Measurements from ENCODE around the gene ZBTB20. TPM values are rescaled to one million over a fixed set of nuclear protein-coding genes. Genes with fewer than 3 reads are reported as not detected.

Gene ZBTB20
- total and polyA plus RNA-seq, 7 donors: under 0.01 to 113 (median 58.6) TPM

DNA sequence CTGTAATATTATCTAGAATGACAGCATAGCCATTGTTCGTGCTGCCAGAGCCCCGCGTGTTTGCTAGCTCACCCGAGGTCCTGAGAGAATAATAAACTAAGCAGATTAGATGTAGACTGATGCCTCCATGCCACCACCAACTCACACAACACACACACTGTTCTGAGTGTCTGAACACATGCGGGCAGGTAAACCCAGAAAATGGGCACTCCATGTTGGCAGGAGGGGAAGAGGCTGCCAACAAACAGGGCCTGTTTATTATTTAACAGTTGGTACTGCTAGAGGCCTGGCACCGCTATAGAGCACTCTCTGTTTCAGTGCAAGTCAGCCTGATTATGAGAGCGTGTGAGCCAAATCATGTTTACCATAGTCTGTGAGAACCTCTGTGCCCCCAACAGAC lies 299.0 kb downstream of the ZBTB20 start:
- H3K27ac ChIP-seq: peak overlapping the region; percentile 50 to 62 (median 57)

DNA sequence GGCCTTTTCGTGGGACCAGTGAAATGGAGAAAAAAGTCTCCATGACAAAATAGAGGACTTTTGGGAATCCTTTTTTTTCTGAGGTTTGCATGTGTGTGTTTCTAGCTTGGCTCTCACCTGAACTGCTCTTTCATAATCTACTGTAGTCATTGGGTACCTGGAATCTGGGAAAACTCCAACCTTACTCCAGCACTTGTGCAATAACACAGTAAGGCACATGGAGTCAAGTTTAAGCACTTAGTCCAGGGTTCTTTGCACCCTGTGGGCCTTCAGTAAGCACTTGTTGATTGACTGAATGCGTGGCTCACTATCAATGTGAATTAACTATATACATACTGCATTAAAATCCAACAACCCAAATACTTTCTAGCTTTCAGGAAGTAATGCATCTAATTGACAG lies 299.5 kb downstream of the ZBTB20 start:
- TF ChIP-seq EP300 (IDR thresholded peaks at IDR 0.05) (no peak), CTCF (IDR thresholded peaks at IDR 0.05) (no peak), POLR2A (IDR thresholded peaks at IDR 0.05) (no peak), POLR2AphosphoS5 (IDR thresholded peaks at IDR 0.05) (no peak)
- intact Hi-C loops (cut with DNase I): no loop called here
- no peaks in the 10 kb centered on the region for H3K9me3 ChIP-seq
- no peaks in the 10 kb centered on the region for H3K27me3 ChIP-seq
- H3K4me1 ChIP-seq: peaks cover 0 to 35% (median 32%) of the 10 kb centered on the region in 4 donors
- no peaks in the 10 kb centered on the region for H3K36me3 ChIP-seq
- H3K4me3 ChIP-seq: no peak overlapping the region
- H3K27ac ChIP-seq: peak overlapping the region; percentile 22 to 62 (median 57)
- 48 to 75% methylated on average over 2 of the region's 2 CpGs for WGBS, 2 donors
- DNase-seq: no peak

More for the DNA sequence above, 299.0 kb downstream of the ZBTB20 start:
- TF ChIP-seq CTCF (IDR thresholded peaks at IDR 0.05) (no peak), EP300 (IDR thresholded peaks at IDR 0.05) (no peak), POLR2A (IDR thresholded peaks at IDR 0.05) (no peak), POLR2AphosphoS5 (IDR thresholded peaks at IDR 0.05) (no peak)
- no peaks in the 10 kb centered on the region for H3K36me3 ChIP-seq
- H3K27me3 ChIP-seq: no peaks in the 10 kb centered on the region
- intact Hi-C loops (cut with DNase I): no loop called here
- H3K4me3 ChIP-seq: no peak overlapping the region
- DNase-seq: peak; percentile 60
- 89 to 90% methylated on average over 7 of the region's 7 CpGs for WGBS, 2 donors
- H3K4me1 ChIP-seq: peaks cover 0 to 35% (median 32%) of the 10 kb centered on the region in 4 donors
- no peaks in the 10 kb centered on the region for H3K9me3 ChIP-seq

- no peak for DNase-seq
- TF ChIP-seq POLR2AphosphoS5 (IDR thresholded peaks at IDR 0.05): no peak
- no peak for TF ChIP-seq CTCF (IDR thresholded peaks at IDR 0.05)
- TF ChIP-seq POLR2A (IDR thresholded peaks at IDR 0.05): no peak
- no peak for TF ChIP-seq EP300 (IDR thresholded peaks at IDR 0.05)
- no peaks in the 10 kb centered on the region for H3K36me3 ChIP-seq
- no peak overlapping the region for H3K4me3 ChIP-seq
- peak overlapping the region; percentile 22 to 62 (median 57) for H3K27ac ChIP-seq
- peaks cover 0 to 35% (median 32%) of the 10 kb centered on the region in 4 donors for H3K4me1 ChIP-seq
- WGBS, 2 donors: 39 to 64% methylated on average over 3 of the region's 3 CpGs
- no peaks in the 10 kb centered on the region for H3K27me3 ChIP-seq
- intact Hi-C loops (cut with DNase I): no loop called here
- no peaks in the 10 kb centered on the region for H3K9me3 ChIP-seq
Measured at GRCh38 chr3:114846779-114847178, 300.3 kb downstream of the ZBTB20 start.

- 63 to 73% methylated on average over 1 of the region's 1 CpG for WGBS, 2 donors
- intact Hi-C loops (cut with DNase I): no loop called here
- TF ChIP-seq EP300 (IDR thresholded peaks at IDR 0.05): no peak
- no peak for TF ChIP-seq POLR2AphosphoS5 (IDR thresholded peaks at IDR 0.05)
- TF ChIP-seq CTCF (IDR thresholded peaks at IDR 0.05): no peak
- no peak for TF ChIP-seq POLR2A (IDR thresholded peaks at IDR 0.05)
- DNase-seq: no peak
- H3K36me3 ChIP-seq: no peaks in the 10 kb centered on the region
- H3K9me3 ChIP-seq: no peaks in the 10 kb centered on the region
- H3K4me1 ChIP-seq: peaks cover 0 to 35% (median 32%) of the 10 kb centered on the region in 4 donors
- no peaks in the 10 kb centered on the region for H3K27me3 ChIP-seq
- H3K4me3 ChIP-seq: no peak overlapping the region
- H3K27ac ChIP-seq: peak overlapping the region; percentile 22 to 62 (median 57)
Measured at GRCh38 chr3:114846252-114846651, 300.8 kb downstream of the ZBTB20 start.

GRCh38 chr3:114841515-114841914 lies 305.6 kb downstream of the ZBTB20 start:
- H3K27ac ChIP-seq: no peak overlapping the region
- no peak for TF ChIP-seq EP300 (IDR thresholded peaks at IDR 0.05)
- TF ChIP-seq CTCF (IDR thresholded peaks at IDR 0.05): no peak
- no peak for TF ChIP-seq POLR2AphosphoS5 (IDR thresholded peaks at IDR 0.05)
- no peak for TF ChIP-seq POLR2A (IDR thresholded peaks at IDR 0.05)
- peaks cover 0 to 6% (median 5%) of the 10 kb centered on the region in 4 donors for H3K4me1 ChIP-seq
- no peak for DNase-seq
- no peaks in the 10 kb centered on the region for H3K9me3 ChIP-seq
- no peaks in the 10 kb centered on the region for H3K27me3 ChIP-seq
- H3K4me3 ChIP-seq: no peak overlapping the region
- H3K36me3 ChIP-seq: no peaks in the 10 kb centered on the region
- intact Hi-C loops (cut with DNase I): no loop called here
- 93 to 94% methylated on average over 1 of the region's 1 CpG for WGBS, 2 donors
